ENCODE data around the gene YTHDF1. TPM values are rescaled to one million over a fixed set of nuclear protein-coding genes. Genes with fewer than 3 reads are reported as not detected.
A peak's percentile ranks its signal among the peaks of the same experiment; 100 is the strongest.

YTHDF1 gene
- total and polyA plus RNA-seq, 8 donors = 11.1 to 24.0 (median 15.9) TPM

- ATAC-seq (peak in 1 of 4 donors; percentile 19), DNase-seq (peak in 1 of 6 donors; percentile 38), FAIRE-seq (no peak)
- Histone ChIP-seq H3K9me3 (no peaks in the 10 kb centered on the region), H3K27me3 (peaks cover 0 to 3% (median 0%) of the 10 kb centered on the region in 4 donors), H3K4me3 (no peak overlapping the region), H3K4me1 (no peaks in the 10 kb centered on the region), H3K27ac (no peak overlapping the region), H3K36me3 (no peaks in the 10 kb centered on the region)
- WGBS, 2 donors = 33 to 39% methylated on average over 18 of the region's 18 CpGs
- TF ChIP-seq, protein P1, sequence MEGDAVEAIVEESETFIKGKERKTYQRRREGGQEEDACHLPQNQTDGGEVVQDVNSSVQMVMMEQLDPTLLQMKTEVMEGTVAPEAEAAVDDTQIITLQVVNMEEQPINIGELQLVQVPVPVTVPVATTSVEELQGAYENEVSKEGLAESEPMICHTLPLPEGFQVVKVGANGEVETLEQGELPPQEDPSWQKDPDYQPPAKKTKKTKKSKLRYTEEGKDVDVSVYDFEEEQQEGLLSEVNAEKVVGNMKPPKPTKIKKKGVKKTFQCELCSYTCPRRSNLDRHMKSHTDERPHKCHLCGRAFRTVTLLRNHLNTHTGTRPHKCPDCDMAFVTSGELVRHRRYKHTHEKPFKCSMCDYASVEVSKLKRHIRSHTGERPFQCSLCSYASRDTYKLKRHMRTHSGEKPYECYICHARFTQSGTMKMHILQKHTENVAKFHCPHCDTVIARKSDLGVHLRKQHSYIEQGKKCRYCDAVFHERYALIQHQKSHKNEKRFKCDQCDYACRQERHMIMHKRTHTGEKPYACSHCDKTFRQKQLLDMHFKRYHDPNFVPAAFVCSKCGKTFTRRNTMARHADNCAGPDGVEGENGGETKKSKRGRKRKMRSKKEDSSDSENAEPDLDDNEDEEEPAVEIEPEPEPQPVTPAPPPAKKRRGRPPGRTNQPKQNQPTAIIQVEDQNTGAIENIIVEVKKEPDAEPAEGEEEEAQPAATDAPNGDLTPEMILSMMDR (IDR thresholded peaks at IDR 0.05) = no peak
- intact Hi-C loops (cut with DNase I) = no loop called here
Observed at GRCh38 chr20:63232235-63233060, 16.5 kb upstream of the YTHDF1 start.

GRCh38 chr20:63230800-63231268, 14.9 kb upstream of the YTHDF1 start:
- H3K4me3 ChIP-seq = no peak overlapping the region
- H3K27ac ChIP-seq = no peak overlapping the region
- DNase-seq (peak; percentile 33 to 87 (median 54)), FAIRE-seq (no peak), ATAC-seq (peak; percentile 80 to 89 (median 88))
- H3K9me3 ChIP-seq = no peaks in the 10 kb centered on the region
- 8% methylated on average over 17 of the region's 17 CpGs for WGBS, 2 donors
- peaks cover 0 to 3% (median 0%) of the 10 kb centered on the region in 4 donors for H3K27me3 ChIP-seq
- intact Hi-C loops (cut with DNase I) = no loop called here
- no peaks in the 10 kb centered on the region for H3K4me1 ChIP-seq
- no peaks in the 10 kb centered on the region for H3K36me3 ChIP-seq
- TF ChIP-seq, protein P1 (IDR thresholded peaks at IDR 0.05) = peak in 2 of 4 donors; percentile 27 to 35

DNA sequence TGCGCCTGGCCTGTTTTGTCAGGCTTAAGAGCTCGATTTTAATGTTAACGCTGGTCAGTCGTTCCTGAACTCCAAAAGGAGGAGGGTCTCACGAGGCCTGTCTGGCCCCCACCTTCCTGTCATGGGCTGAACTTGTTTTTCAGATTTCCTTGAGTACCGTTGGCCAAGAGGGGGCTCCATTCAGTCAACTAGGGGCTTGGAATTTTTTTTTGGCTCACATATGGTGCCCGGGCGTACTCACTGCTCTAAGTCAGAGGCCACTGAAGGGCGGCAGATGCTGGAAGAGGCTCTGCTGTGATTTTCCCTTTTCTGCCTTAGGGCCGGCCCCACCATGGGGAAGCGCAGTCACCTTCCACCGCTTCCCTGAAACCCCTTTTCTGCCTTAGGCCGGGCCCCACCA, 12.9 kb upstream of the YTHDF1 start:
- WGBS, 2 donors = 49 to 56% methylated on average over 13 of the region's 13 CpGs
- no peak overlapping the region for H3K27ac ChIP-seq
- no peaks in the 10 kb centered on the region for H3K9me3 ChIP-seq
- H3K36me3 ChIP-seq = no peaks in the 10 kb centered on the region
- no peaks in the 10 kb centered on the region for H3K4me1 ChIP-seq
- intact Hi-C loops (cut with DNase I) = no loop called here
- H3K4me3 ChIP-seq = no peak overlapping the region
- DNase-seq (peak in 1 of 6 donors; percentile 7), FAIRE-seq (no peak), ATAC-seq (no peak)
- H3K27me3 ChIP-seq = no peaks in the 10 kb centered on the region
- TF ChIP-seq, protein P1 (IDR thresholded peaks at IDR 0.05) = no peak

DNA sequence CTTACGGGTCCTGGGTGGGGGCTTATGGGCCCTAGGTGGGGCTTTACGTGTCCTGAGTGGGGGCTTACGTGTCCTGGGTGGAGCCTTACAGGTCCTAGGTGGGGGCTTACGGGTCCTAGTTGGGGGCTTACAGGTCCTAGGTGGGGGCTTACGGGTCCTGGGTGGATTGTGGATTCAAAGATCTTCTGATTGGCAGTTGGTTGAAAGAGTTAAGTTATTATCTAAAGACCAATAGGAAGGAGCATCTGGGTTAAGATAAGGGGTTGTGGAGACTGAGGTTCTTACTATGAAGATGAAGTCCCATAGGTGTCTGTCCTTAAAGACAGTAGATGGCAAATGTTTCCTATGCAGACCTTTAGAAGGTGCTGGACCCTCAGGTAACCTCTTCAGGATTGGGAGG, 11.3 kb upstream of the YTHDF1 start:
- TF ChIP-seq, protein P1 (IDR thresholded peaks at IDR 0.05) = no peak
- H3K27ac ChIP-seq = no peak overlapping the region
- H3K4me3 ChIP-seq = no peak overlapping the region
- 77 to 82% methylated on average over 5 of the region's 5 CpGs for WGBS, 2 donors
- H3K9me3 ChIP-seq = no peaks in the 10 kb centered on the region
- no peaks in the 10 kb centered on the region for H3K27me3 ChIP-seq
- intact Hi-C loops (cut with DNase I) = no loop called here
- no peak for DNase-seq
- FAIRE-seq = no peak
- H3K4me1 ChIP-seq = no peaks in the 10 kb centered on the region
- H3K36me3 ChIP-seq = no peaks in the 10 kb centered on the region
- ATAC-seq = no peak
